ENCODE results near the gene MAST4.

Gene MAST4

DNA sequence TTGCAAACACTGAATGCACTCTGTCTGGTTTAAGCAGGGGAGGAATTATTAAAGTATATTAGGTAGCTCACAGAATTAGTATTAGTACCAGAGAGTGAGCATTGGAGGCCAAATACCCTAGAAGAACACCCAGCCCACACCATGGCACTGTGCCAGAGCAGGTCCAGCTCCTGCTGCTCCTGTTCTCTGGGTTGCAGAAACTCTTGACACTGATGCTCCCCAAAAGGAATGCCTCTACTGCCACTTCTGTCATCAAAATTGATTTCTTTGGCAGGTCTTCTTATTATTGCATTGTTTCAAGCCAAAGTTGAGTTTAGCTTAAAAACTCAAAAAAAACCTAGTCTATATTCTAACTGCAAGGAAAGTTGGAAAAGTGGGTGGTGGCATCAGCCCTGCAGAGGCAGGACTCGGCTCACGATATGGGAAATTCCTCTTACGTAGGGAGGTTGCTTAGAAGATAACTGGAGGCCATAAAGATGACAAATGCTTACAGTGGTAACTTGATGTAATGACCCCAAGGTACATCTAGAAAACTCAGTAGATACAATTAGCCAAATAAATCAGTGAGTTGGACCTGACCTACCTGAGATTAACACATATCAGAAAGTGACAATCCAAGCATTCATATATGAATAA is 477.0 kb downstream of the MAST4 start:
- H3K4me3 ChIP-seq (ENCODE audit: control insufficient read depth in 1 of 7, extremely low read depth in 1 of 7, insufficient read depth in 4 of 7, low read depth in 2 of 7, low read length in 6 of 7) = no peak overlapping the region
- peaks cover 0 to 7% (median 5%) of the 10 kb centered on the region in 4 experiments for H3K36me3 ChIP-seq (ENCODE audit: control insufficient read depth in 4 of 4, insufficient read depth in 4 of 4, low read length in 3 of 4)
- H3K27ac ChIP-seq (ENCODE audit: insufficient read depth in 1 of 2, low read depth in 1 of 2, low read length in 2 of 2, poor library complexity in 1 of 2, severe bottlenecking in 2 of 2) = no peak overlapping the region
- H3K9me3 ChIP-seq (ENCODE audit: control extremely low read depth in 1 of 5, control insufficient read depth in 4 of 5, insufficient read depth in 2 of 5, low read depth in 1 of 5, low read length in 4 of 5) = no peaks in the 10 kb centered on the region
- POLR2A ChIA-PET = no interaction called here
- H3K4me1 ChIP-seq (ENCODE audit: control extremely low read depth in 1 of 4, control insufficient read depth in 4 of 4, insufficient read depth in 4 of 4, low read length in 3 of 4) = peaks cover 0 to 8% (median 3%) of the 10 kb centered on the region in 4 experiments
- DNase-seq = no peak
- no peaks in the 10 kb centered on the region for H3K27me3 ChIP-seq (replicated peaks in 2 of 5; ENCODE audit: control insufficient read depth in 4 of 5, insufficient read depth in 5 of 5, low read length in 4 of 5)
- WGBS (ENCODE audit: insufficient coverage) = 94% methylated on average over 3 of the region's 3 CpGs
- CTCF ChIA-PET = interaction anchor here (1.7 kb wide), 1 partner anchor 12 kb away, joined by 4 read pairs; no protein-coding TSS in a partner anchor

DNA sequence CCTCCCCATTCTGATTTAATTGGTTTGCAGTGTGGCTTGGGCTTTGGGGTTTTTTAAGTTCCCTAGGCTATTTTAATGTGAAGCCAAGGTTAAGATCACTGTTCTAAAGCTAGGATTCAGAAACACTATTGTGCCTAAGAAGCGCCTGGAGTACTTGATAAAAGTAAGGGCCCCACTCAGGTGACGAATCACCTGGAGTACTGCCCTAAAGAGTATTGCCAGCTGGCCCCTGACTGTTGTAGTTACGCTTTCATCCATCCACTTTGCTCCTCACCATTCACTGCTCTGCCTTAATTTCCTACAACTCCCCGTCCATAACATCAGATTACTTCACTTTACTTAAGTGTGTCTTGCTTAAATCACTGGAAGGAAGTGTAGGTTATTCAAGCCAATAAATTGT is 481.1 kb downstream of the MAST4 start:
- WGBS (ENCODE audit: insufficient coverage) = 100% methylated on average over 2 of the region's 4 CpGs
- Histone ChIP-seq H3K36me3 (ENCODE audit: control insufficient read depth in 4 of 4, insufficient read depth in 4 of 4, low read length in 3 of 4) (peaks cover 0 to 7% (median 4%) of the 10 kb centered on the region in 4 experiments), H3K4me1 (ENCODE audit: control extremely low read depth in 1 of 4, control insufficient read depth in 4 of 4, insufficient read depth in 4 of 4, low read length in 3 of 4) (peaks cover 0 to 2% (median under 1%) of the 10 kb centered on the region in 4 experiments), H3K27ac (ENCODE audit: insufficient read depth in 1 of 2, low read depth in 1 of 2, low read length in 2 of 2, poor library complexity in 1 of 2, severe bottlenecking in 2 of 2) (no peak overlapping the region), H3K9me3 (ENCODE audit: control extremely low read depth in 1 of 5, control insufficient read depth in 4 of 5, insufficient read depth in 2 of 5, low read depth in 1 of 5, low read length in 4 of 5) (no peaks in the 10 kb centered on the region), H3K4me3 (ENCODE audit: control insufficient read depth in 1 of 7, extremely low read depth in 1 of 7, insufficient read depth in 4 of 7, low read depth in 2 of 7, low read length in 6 of 7) (no peak overlapping the region), H3K27me3 (replicated peaks in 2 of 5; ENCODE audit: control insufficient read depth in 4 of 5, insufficient read depth in 5 of 5, low read length in 4 of 5) (no peaks in the 10 kb centered on the region)
- no peak for DNase-seq
- CTCF ChIA-PET = interaction anchor here (0.6 kb wide), 1 partner anchor 112 kb away, joined by 3 read pairs; no protein-coding TSS in a partner anchor
- POLR2A ChIA-PET = no interaction called here

DNA sequence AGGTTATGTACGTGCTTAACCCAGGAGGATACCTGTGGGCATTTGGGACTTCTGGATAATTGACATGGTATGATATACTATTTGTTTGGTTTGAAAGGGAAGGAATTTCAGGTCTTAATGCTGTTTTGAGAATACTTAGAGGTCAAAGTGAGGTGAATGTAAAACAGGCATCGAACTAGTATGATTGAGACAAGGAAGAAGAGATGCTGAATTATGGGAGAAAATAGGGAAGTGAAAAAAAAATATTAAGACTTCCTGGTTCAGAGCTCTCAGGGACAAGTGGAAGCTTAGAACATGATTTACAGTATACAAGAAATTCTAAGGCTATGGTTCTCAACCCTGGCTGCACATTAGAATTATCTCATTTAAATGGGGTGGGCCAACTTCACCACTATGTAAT is 485.1 kb downstream of the MAST4 start:
- H3K4me1 ChIP-seq (ENCODE audit: control extremely low read depth in 1 of 4, control insufficient read depth in 4 of 4, insufficient read depth in 4 of 4, low read length in 3 of 4) = peaks cover 2 to 7% (median 2%) of the 10 kb centered on the region in 4 experiments
- H3K27ac ChIP-seq (ENCODE audit: insufficient read depth in 1 of 2, low read depth in 1 of 2, low read length in 2 of 2, poor library complexity in 1 of 2, severe bottlenecking in 2 of 2) = no peak overlapping the region
- no peaks in the 10 kb centered on the region for H3K9me3 ChIP-seq (ENCODE audit: control extremely low read depth in 1 of 5, control insufficient read depth in 4 of 5, insufficient read depth in 2 of 5, low read depth in 1 of 5, low read length in 4 of 5)
- no peak overlapping the region for H3K4me3 ChIP-seq (ENCODE audit: control insufficient read depth in 1 of 7, extremely low read depth in 1 of 7, insufficient read depth in 4 of 7, low read depth in 2 of 7, low read length in 6 of 7)
- H3K27me3 ChIP-seq (replicated peaks in 2 of 5; ENCODE audit: control insufficient read depth in 4 of 5, insufficient read depth in 5 of 5, low read length in 4 of 5) = no peaks in the 10 kb centered on the region
- H3K36me3 ChIP-seq (ENCODE audit: control insufficient read depth in 4 of 4, insufficient read depth in 4 of 4, low read length in 3 of 4) = peaks cover 0 to 5% (median 2%) of the 10 kb centered on the region in 4 experiments
- ChIA-PET POLR2A (no interaction called here), CTCF (interaction anchor here (0.9 kb wide), 1 partner anchor 94 kb away, joined by 3 read pairs; no protein-coding TSS in a partner anchor)
- peak in 2 of 3 donors; percentile 15 to 36 for DNase-seq
- 57% methylated on average over 2 of the region's 2 CpGs for WGBS (ENCODE audit: insufficient coverage)

DNA sequence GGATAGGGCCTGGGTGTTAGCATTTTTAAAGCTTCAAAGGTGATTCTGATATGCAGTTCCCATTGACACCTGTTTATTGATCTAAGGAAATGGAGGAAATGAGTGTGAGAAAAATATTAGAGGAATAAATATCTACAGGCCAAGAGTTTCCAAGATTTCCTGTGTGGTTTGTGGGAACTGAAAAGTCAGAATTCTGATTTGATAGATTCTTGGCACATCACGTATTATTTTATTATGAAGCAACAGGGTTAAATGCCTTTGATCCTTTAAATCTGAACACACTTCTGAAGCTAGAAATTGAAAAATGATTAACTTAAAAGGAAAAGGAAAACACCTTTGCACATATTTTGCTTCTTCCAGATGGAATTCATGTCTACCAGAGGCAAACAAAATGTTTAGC is 486.7 kb downstream of the MAST4 start:
- POLR2A ChIA-PET = no interaction called here
- no CpG with 5 or more reads among the region's 1 CpG for WGBS (ENCODE audit: insufficient coverage)
- peaks cover 2 to 7% (median 2%) of the 10 kb centered on the region in 4 experiments for H3K4me1 ChIP-seq (ENCODE audit: control extremely low read depth in 1 of 4, control insufficient read depth in 4 of 4, insufficient read depth in 4 of 4, low read length in 3 of 4)

DNA sequence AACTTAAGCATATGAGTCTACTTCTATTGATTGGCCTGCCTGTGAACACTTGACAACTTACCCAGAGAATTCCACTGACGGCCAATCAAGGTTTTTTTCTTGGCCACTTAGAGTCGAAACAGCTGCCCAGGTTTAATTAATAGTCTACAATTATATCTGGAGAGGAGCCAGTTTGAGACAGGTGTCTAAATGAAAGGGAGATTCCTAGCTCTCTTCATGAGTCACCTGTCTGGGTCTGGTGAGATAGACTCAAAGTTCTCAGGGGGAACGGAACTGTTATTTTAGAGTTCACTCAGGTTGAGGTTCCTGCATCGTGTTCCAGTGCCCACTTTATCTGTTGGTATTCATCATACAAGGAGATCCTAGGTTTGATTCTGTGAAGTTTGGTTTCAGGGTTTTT is 489.4 kb downstream of the MAST4 start:
- WGBS (ENCODE audit: insufficient coverage) = no CpG with 5 or more reads among the region's 4 CpGs

More for the DNA sequence above, 486.7 kb downstream of the MAST4 start:
- H3K27me3 ChIP-seq (replicated peaks in 2 of 5; ENCODE audit: control insufficient read depth in 4 of 5, insufficient read depth in 5 of 5, low read length in 4 of 5) = no peaks in the 10 kb centered on the region
- CTCF ChIA-PET = interaction anchor here (0.7 to 1.4 kb wide), 2 partner anchors 17 to 71 kb away, joined by 3 read pairs; no protein-coding TSS in a partner anchor
- no peaks in the 10 kb centered on the region for H3K36me3 ChIP-seq (ENCODE audit: control insufficient read depth in 4 of 4, insufficient read depth in 4 of 4, low read length in 3 of 4)
- no peak overlapping the region for H3K27ac ChIP-seq (ENCODE audit: insufficient read depth in 1 of 2, low read depth in 1 of 2, low read length in 2 of 2, poor library complexity in 1 of 2, severe bottlenecking in 2 of 2)
- no peaks in the 10 kb centered on the region for H3K9me3 ChIP-seq (ENCODE audit: control extremely low read depth in 1 of 5, control insufficient read depth in 4 of 5, insufficient read depth in 2 of 5, low read depth in 1 of 5, low read length in 4 of 5)
- no peak overlapping the region for H3K4me3 ChIP-seq (ENCODE audit: control insufficient read depth in 1 of 7, extremely low read depth in 1 of 7, insufficient read depth in 4 of 7, low read depth in 2 of 7, low read length in 6 of 7)
- peak in 1 of 3 donors; percentile 14 for DNase-seq

DNA sequence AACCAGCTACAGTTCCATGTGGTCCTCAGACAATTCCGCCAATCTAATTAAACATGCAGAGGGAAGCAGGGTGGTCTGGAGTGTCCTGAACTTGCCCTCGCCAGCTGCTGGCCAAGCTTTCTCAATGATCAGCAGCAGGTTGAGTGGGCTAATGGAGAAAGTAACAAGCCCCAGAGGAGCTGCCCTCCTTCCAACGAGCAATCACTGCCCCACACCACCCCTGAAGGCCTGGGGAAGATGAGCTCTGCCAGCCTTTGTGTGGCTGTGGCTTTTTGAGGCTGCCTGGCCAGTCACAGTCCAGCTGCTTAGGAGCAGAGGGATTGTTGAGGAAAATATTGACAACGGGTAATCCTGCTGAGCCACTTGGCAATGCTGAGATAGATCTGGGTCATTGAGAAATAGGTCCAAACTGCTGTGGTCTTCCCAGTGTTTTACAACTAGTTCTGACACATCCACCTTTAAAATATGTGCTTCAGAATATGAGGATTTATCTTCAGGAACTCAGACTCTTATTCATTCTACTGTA is 493.1 kb downstream of the MAST4 start:
- H3K27ac ChIP-seq (ENCODE audit: insufficient read depth in 1 of 2, low read depth in 1 of 2, low read length in 2 of 2, poor library complexity in 1 of 2, severe bottlenecking in 2 of 2) = no peak overlapping the region
- ChIA-PET POLR2A (no interaction called here), CTCF (interaction anchor here (1.4 kb wide), 1 partner anchor 9 kb away, joined by 5 read pairs; no protein-coding TSS in a partner anchor)
- H3K36me3 ChIP-seq (ENCODE audit: control insufficient read depth in 4 of 4, insufficient read depth in 4 of 4, low read length in 3 of 4) = peaks cover 2 to 8% (median 5%) of the 10 kb centered on the region in 4 experiments
- no peak for DNase-seq
- H3K4me1 ChIP-seq (ENCODE audit: control extremely low read depth in 1 of 4, control insufficient read depth in 4 of 4, insufficient read depth in 4 of 4, low read length in 3 of 4) = peaks cover 0 to 9% (median 3%) of the 10 kb centered on the region in 4 experiments
- H3K4me3 ChIP-seq (ENCODE audit: control insufficient read depth in 1 of 7, extremely low read depth in 1 of 7, insufficient read depth in 4 of 7, low read depth in 2 of 7, low read length in 6 of 7) = no peak overlapping the region
- no peaks in the 10 kb centered on the region for H3K27me3 ChIP-seq (replicated peaks in 2 of 5; ENCODE audit: control insufficient read depth in 4 of 5, insufficient read depth in 5 of 5, low read length in 4 of 5)
- WGBS (ENCODE audit: insufficient coverage) = 97% methylated on average over 3 of the region's 4 CpGs
- no peaks in the 10 kb centered on the region for H3K9me3 ChIP-seq (ENCODE audit: control extremely low read depth in 1 of 5, control insufficient read depth in 4 of 5, insufficient read depth in 2 of 5, low read depth in 1 of 5, low read length in 4 of 5)

More for the DNA sequence above, 489.4 kb downstream of the MAST4 start:
- H3K27me3 ChIP-seq (replicated peaks in 2 of 5; ENCODE audit: control insufficient read depth in 4 of 5, insufficient read depth in 5 of 5, low read length in 4 of 5) = no peaks in the 10 kb centered on the region
- ChIA-PET CTCF (interaction anchor here (0.8 to 1.7 kb wide), 5 partner anchors 9 to 98 kb away, joined by 3 to 4 read pairs (median 3); no protein-coding TSS in a partner anchor), POLR2A (no interaction called here)
- H3K36me3 ChIP-seq (ENCODE audit: control insufficient read depth in 4 of 4, insufficient read depth in 4 of 4, low read length in 3 of 4) = peaks cover under 1 to 3% (median 2%) of the 10 kb centered on the region in 4 experiments
- H3K4me3 ChIP-seq (ENCODE audit: control insufficient read depth in 1 of 7, extremely low read depth in 1 of 7, insufficient read depth in 4 of 7, low read depth in 2 of 7, low read length in 6 of 7) = no peak overlapping the region
- no peaks in the 10 kb centered on the region for H3K9me3 ChIP-seq (ENCODE audit: control extremely low read depth in 1 of 5, control insufficient read depth in 4 of 5, insufficient read depth in 2 of 5, low read depth in 1 of 5, low read length in 4 of 5)
- no peak for DNase-seq
- H3K27ac ChIP-seq (ENCODE audit: insufficient read depth in 1 of 2, low read depth in 1 of 2, low read length in 2 of 2, poor library complexity in 1 of 2, severe bottlenecking in 2 of 2) = no peak overlapping the region
- H3K4me1 ChIP-seq (ENCODE audit: control extremely low read depth in 1 of 4, control insufficient read depth in 4 of 4, insufficient read depth in 4 of 4, low read length in 3 of 4) = peaks cover 2 to 7% (median 2%) of the 10 kb centered on the region in 4 experiments

DNA sequence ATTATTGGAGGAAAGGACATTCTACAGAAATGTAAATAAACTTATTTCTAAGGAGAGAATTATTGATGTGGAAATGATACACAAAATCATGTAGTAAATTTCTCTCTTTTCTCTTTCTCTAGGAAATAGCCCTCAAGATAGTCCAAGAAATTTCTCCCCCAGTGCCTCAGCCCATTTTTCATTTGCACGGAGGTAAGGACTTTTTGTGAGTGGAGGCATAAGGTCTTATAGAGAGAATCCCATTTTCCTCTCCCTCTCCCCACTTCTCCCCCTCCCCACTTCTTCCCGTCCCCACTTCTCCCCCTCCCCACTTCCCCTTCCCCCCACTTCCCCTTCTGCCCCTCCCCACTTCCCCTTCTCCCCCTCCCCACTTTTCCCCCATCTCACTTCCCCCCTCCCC is 493.8 kb downstream of the MAST4 start:
- no peak overlapping the region for H3K27ac ChIP-seq (ENCODE audit: insufficient read depth in 1 of 2, low read depth in 1 of 2, low read length in 2 of 2, poor library complexity in 1 of 2, severe bottlenecking in 2 of 2)
- ChIA-PET CTCF (no interaction called here), POLR2A (no interaction called here)
- H3K9me3 ChIP-seq (ENCODE audit: control extremely low read depth in 1 of 5, control insufficient read depth in 4 of 5, insufficient read depth in 2 of 5, low read depth in 1 of 5, low read length in 4 of 5) = no peaks in the 10 kb centered on the region
- H3K36me3 ChIP-seq (ENCODE audit: control insufficient read depth in 4 of 4, insufficient read depth in 4 of 4, low read length in 3 of 4) = peaks cover 4 to 8% (median 5%) of the 10 kb centered on the region in 4 experiments
- WGBS (ENCODE audit: insufficient coverage) = no CpG with 5 or more reads among the region's 2 CpGs
- no peak for DNase-seq
- peaks cover 0 to 17% (median 6%) of the 10 kb centered on the region in 4 experiments for H3K4me1 ChIP-seq (ENCODE audit: control extremely low read depth in 1 of 4, control insufficient read depth in 4 of 4, insufficient read depth in 4 of 4, low read length in 3 of 4)
- no peaks in the 10 kb centered on the region for H3K27me3 ChIP-seq (replicated peaks in 2 of 5; ENCODE audit: control insufficient read depth in 4 of 5, insufficient read depth in 5 of 5, low read length in 4 of 5)
- H3K4me3 ChIP-seq (ENCODE audit: control insufficient read depth in 1 of 7, extremely low read depth in 1 of 7, insufficient read depth in 4 of 7, low read depth in 2 of 7, low read length in 6 of 7) = no peak overlapping the region
